H1 (cell line): ENCODE data around the gene NBEA. TPM values are rescaled to one million over a fixed set of nuclear protein-coding genes. Genes with fewer than 3 reads are reported as not detected.

ENCODE experiments used
- CTCF ChIA-PET: fragments of 300-600 bp; sonication (Branson Sonifier 250); formaldehyde crosslinking; loops from one replicate; lab custom pipeline; 2021; ENCODE audit not compliant: partially characterized antibody; lab: Charles Lee
- POLR2A ChIA-PET: fragments of 300-600 bp; sonication (Branson Sonifier 250); formaldehyde crosslinking; loops from one replicate; lab custom pipeline; 2021; ENCODE audit warnings: inconsistent platforms; ENCODE audit not compliant: partially characterized antibody; lab: Charles Lee
- DNase-seq, 2 experiments: peaks; one replicate each; pipeline versions ENCODE4 v3.0.0 to v3.0.0-alpha.2; 2010 to 2022; ENCODE audit warnings: low spot score in 2 of 2, low read depth in 1 of 2, mixed read lengths in 1 of 2
- FAIRE-seq: peaks from 2 replicates; lab custom pipeline; 2011; peaks lifted over from hg19 to GRCh38; lab: Jason Lieb, UNC
- H2AFZ ChIP-seq: 2 replicates; pipeline ENCODE4 v1.8.1; 2012; ENCODE audit warnings: low read length, inconsistent platforms
- H2AK5ac ChIP-seq: 2 replicates; pipeline ENCODE4 v1.6.1; 2013; ENCODE audit warnings: low read depth, low read length
- H2BK120ac ChIP-seq: replicated peaks from 2 replicates; pipeline ENCODE3; 2013; ENCODE audit warnings: low read depth, low read length, inconsistent platforms
- H2BK12ac ChIP-seq: 2 replicates; pipeline ENCODE4 v1.6.1; 2013; ENCODE audit warnings: low read depth, low read length
- H2BK15ac ChIP-seq: 2 replicates; pipeline ENCODE4 v1.6.1; 2013; ENCODE audit warnings: low read length
- H2BK20ac ChIP-seq: 2 replicates; pipeline ENCODE4 v1.6.1; 2013; ENCODE audit warnings: low read length
- H2BK5ac ChIP-seq: 2 replicates; pipeline ENCODE4 v1.6.1; 2013; ENCODE audit warnings: low read depth, low read length
- H3K14ac ChIP-seq: 2 replicates; pipeline ENCODE4 v1.6.1; 2013; ENCODE audit warnings: inconsistent platforms; ENCODE audit not compliant: insufficient read length
- H3K18ac ChIP-seq: 2 replicates; pipeline ENCODE4 v1.6.1; 2013; ENCODE audit warnings: low read length; ENCODE audit errors: extremely low read depth
- H3K23ac ChIP-seq: 2 replicates; pipeline ENCODE4 v1.6.1; 2013; ENCODE audit warnings: inconsistent platforms; ENCODE audit not compliant: insufficient read length
- H3K23me2 ChIP-seq: 2 replicates; pipeline ENCODE4 v1.6.1; 2013; ENCODE audit warnings: low read depth, low read length
- H3K27ac ChIP-seq: 2 replicates; pipeline ENCODE4 v1.6.1; 2011; ENCODE audit warnings: low read depth, low read length, inconsistent platforms
- H3K27me3 ChIP-seq, 4 experiments: replicated peaks in 1 of 4; 1 replicate in 1 of 4; 2 replicates in 3 of 4; pipeline versions ENCODE4 v1.6.1 to v1.8.1; 2011 to 2013; ENCODE audit warnings: low read length in 3 of 4, mild to moderate bottlenecking in 3 of 4, inconsistent platforms in 2 of 4, mixed read lengths in 2 of 4, moderate library complexity in 1 of 4; ENCODE audit not compliant: control insufficient read depth in 3 of 4, insufficient read depth in 3 of 4; ENCODE audit errors: extremely low read depth in 1 of 4
- H3K36me3 ChIP-seq, 4 experiments: 2 replicates each; pipeline versions ENCODE4 v1.6.1 to v1.8.1; 2011 to 2013; ENCODE audit warnings: mild to moderate bottlenecking in 4 of 4, low read length in 3 of 4, moderate library complexity in 2 of 4, control low read depth in 1 of 4, inconsistent platforms in 1 of 4; ENCODE audit not compliant: insufficient read depth in 4 of 4, control insufficient read depth in 2 of 4
- H3K4ac ChIP-seq: replicated peaks from 2 replicates; pipeline ENCODE3; 2013; ENCODE audit warnings: low read length, low read depth, mixed read lengths, inconsistent platforms; ENCODE audit not compliant: insufficient read length
- H3K4me1 ChIP-seq, 4 experiments: replicated peaks in 1 of 4; 1 replicate in 1 of 4; 2 replicates in 3 of 4; pipeline versions ENCODE4 v1.6.1 to v1.8.1; 2011 to 2013; ENCODE audit warnings: low read length in 3 of 4, inconsistent platforms in 2 of 4, mixed read lengths in 1 of 4; ENCODE audit not compliant: insufficient read depth in 4 of 4, control insufficient read depth in 3 of 4
- H3K4me2 ChIP-seq, 2 experiments: 2 replicates each; pipeline versions ENCODE4 v1.6.1 to v1.8.1; 2011 to 2013; ENCODE audit warnings: low read depth in 2 of 2, low read length in 2 of 2, control low read depth in 1 of 2, inconsistent platforms in 1 of 2, mild to moderate bottlenecking in 1 of 2; ENCODE audit not compliant: insufficient read depth in 1 of 2
- H3K4me3 ChIP-seq, 4 experiments: fragments of 200-600, 300-600 bp in 1 of 4; sonication (generic), shearing (Covaris generic), sonication (Bioruptor Twin) in 1 of 4; 2 replicates each; pipeline versions ENCODE4 v1.5.1 to v1.8.1; 2011 to 2016; ENCODE audit warnings: low read length in 4 of 4, low read depth in 3 of 4, control low read depth in 2 of 4, inconsistent platforms in 2 of 4, mild to moderate bottlenecking in 2 of 4, mixed read lengths in 1 of 4, moderate library complexity in 1 of 4; ENCODE audit not compliant: insufficient read depth in 2 of 4; ENCODE audit errors: extremely low read depth in 1 of 4
- H3K56ac ChIP-seq: replicated peaks from 2 replicates; pipeline ENCODE3; 2013; ENCODE audit warnings: low read depth, mild to moderate bottlenecking, mixed read lengths, low read length, inconsistent platforms; ENCODE audit not compliant: insufficient read length
- H3K79me1 ChIP-seq: 2 replicates; pipeline ENCODE4 v1.6.1; 2013; ENCODE audit warnings: low read depth, low read length, control low read depth
- H3K79me2 ChIP-seq, 2 experiments: 2 replicates each; pipeline versions ENCODE4 v1.6.1 to v1.8.1; 2012 to 2013; ENCODE audit warnings: low read length in 2 of 2, mild to moderate bottlenecking in 2 of 2, inconsistent platforms in 1 of 2; ENCODE audit not compliant: insufficient read depth in 2 of 2, control insufficient read depth in 1 of 2
- H3K9ac ChIP-seq, 4 experiments: replicated peaks in 1 of 4; 1 replicate in 1 of 4; 2 replicates in 3 of 4; pipeline versions ENCODE4 v1.6.1 to v1.8.1; 2011 to 2013; ENCODE audit warnings: low read depth in 3 of 4, low read length in 3 of 4, control low read depth in 2 of 4, mild to moderate bottlenecking in 2 of 4, moderate library complexity in 2 of 4, inconsistent platforms in 1 of 4; ENCODE audit errors: extremely low read depth in 1 of 4
- H3K9me3 ChIP-seq, 2 experiments: 2 replicates each; pipeline versions ENCODE4 v1.6.1 to v1.8.1; 2012 to 2013; ENCODE audit warnings: mild to moderate bottlenecking in 2 of 2, moderate library complexity in 2 of 2, control low read depth in 1 of 2, inconsistent platforms in 1 of 2, low read depth in 1 of 2, low read length in 1 of 2, mixed read lengths in 1 of 2; ENCODE audit not compliant: insufficient read depth in 2 of 2
- H4K20me1 ChIP-seq, 2 experiments: replicated peaks in 1 of 2; 2 replicates each; pipeline versions ENCODE3 to v1.8.1; 2011 to 2013; ENCODE audit warnings: inconsistent platforms in 2 of 2, low read length in 2 of 2, mild to moderate bottlenecking in 1 of 2; ENCODE audit not compliant: insufficient read depth in 2 of 2, control insufficient read depth in 1 of 2
- H4K5ac ChIP-seq: 2 replicates; pipeline ENCODE4 v1.6.1; 2013; ENCODE audit warnings: low read length, low read depth, mixed read lengths, inconsistent platforms; ENCODE audit not compliant: insufficient read length
- H4K8ac ChIP-seq: 2 replicates; pipeline ENCODE4 v1.8.0; 2013; ENCODE audit warnings: mild to moderate bottlenecking, moderate library complexity, low read length, inconsistent platforms; ENCODE audit not compliant: insufficient read depth; ENCODE audit errors: extremely low read depth
- H4K91ac ChIP-seq: replicated peaks from 2 replicates; pipeline ENCODE3; 2013; ENCODE audit warnings: low read length, mixed read lengths, inconsistent platforms; ENCODE audit not compliant: insufficient read length
- BRCA1 ChIP-seq: IDR thresholded peaks from 2 replicates; pipeline ENCODE4 v1.6.1; 2012; ENCODE audit warnings: low read depth, low read length, improper control_type of control experiment
- CTCF ChIP-seq, 3 experiments: IDR thresholded peaks; 1 replicate in 2 of 3; 2 replicates in 1 of 3; pipeline versions ENCODE4 v1.5.1 to v1.6.1; 2011; ENCODE audit warnings: low read length in 3 of 3, mild to moderate bottlenecking in 3 of 3, inconsistent platforms in 2 of 3, low read depth in 1 of 3, moderate library complexity in 1 of 3; ENCODE audit not compliant: insufficient read depth in 1 of 3; ENCODE audit errors: control extremely low read depth in 1 of 3
- EZH2 ChIP-seq: fragments of 200-600 bp; sonication (generic); IDR thresholded peaks from 2 replicates; pipeline ENCODE4 v1.7.1; 2012; ENCODE audit warnings: low read depth, mild to moderate bottlenecking, moderate library complexity, low read length, inconsistent platforms; ENCODE audit not compliant: severe bottlenecking
- KDM1A ChIP-seq: fragments of 200-600, 300-600 bp; sonication (generic); IDR thresholded peaks from 2 replicates; pipeline ENCODE4 v1.7.1; 2016; ENCODE audit warnings: mild to moderate bottlenecking, low read length, borderline replicate concordance
- MAFK ChIP-seq: IDR thresholded peaks from 2 replicates; pipeline ENCODE4 v1.6.1; 2012; ENCODE audit warnings: low read depth, mild to moderate bottlenecking, improper control_type of control experiment, low read length
- POU5F1 ChIP-seq: IDR thresholded peaks from 2 replicates; pipeline ENCODE4 v1.6.1; 2011; ENCODE audit warnings: low read depth, mild to moderate bottlenecking, low read length, moderate library complexity
- SAP30 ChIP-seq: fragments of 300-600 bp; sonication (generic); IDR thresholded peaks from 2 replicates; pipeline ENCODE4 v1.7.1; 2012; ENCODE audit warnings: low read length, moderate library complexity, mild to moderate bottlenecking, inconsistent platforms; ENCODE audit not compliant: insufficient read depth, insufficient replicate concordance
- SRF ChIP-seq: IDR thresholded peaks from 2 replicates; pipeline ENCODE4 v1.6.1; 2011; ENCODE audit warnings: mild to moderate bottlenecking, low read depth, low read length, moderate library complexity
- WGBS, 2 experiments: shearing (Covaris generic) in 1 of 2; methylation state at CpG; one replicate each; pipeline versions ENCODE4 v1.1.6 to v1.1.7; 2013 to 2015; ENCODE audit warnings: low lambda C conversion rate in 2 of 2, mixed read lengths in 2 of 2, inconsistent platforms in 1 of 2, low coverage in 1 of 2, missing lambda C conversion rate in 1 of 2; ENCODE audit not compliant: insufficient replicate concordance in 2 of 2, insufficient coverage in 1 of 2, insufficient read length in 1 of 2; ENCODE audit errors: extremely low coverage in 1 of 2, missing lambda C conversion rate in 1 of 2; 5-methylcytosine and 5-hydroxymethylcytosine counted together
- polyA plus RNA-seq, 7 experiments: library from polyadenylated mRNA; depleted of rRNA in 3 of 7; stranded (reverse) in 5 of 7; unstranded in 2 of 7; fragments of >200 nt in 5 of 7; fragments of 200-250 nt in 2 of 7; gene quantifications; 1 replicate in 5 of 7; 2 replicates in 1 of 7; 4 replicates in 1 of 7; pipeline versions ENCODE4 v1.2.1 to v1.2.3, GENCODE V29; 2011 to 2013; ENCODE audit warnings: missing spikeins in 2 of 7, mixed read lengths in 2 of 7
- total RNA-seq: library from RNA; stranded (reverse); fragmentation: NEBNext Ultra II Directional; extraction: Animal tissue kit (Norgen Biotek cat#: 25700); gene quantifications from 2 replicates; pipeline ENCODE4 v1.2.1, GENCODE V29; 2021

The NBEA gene
- total and polyA plus RNA-seq, 2 of the 8 experiments (the other 6 are each of a cell fraction or from before 2014, with no cell fraction given), result 14.2 to 21.5 TPM

DNA sequence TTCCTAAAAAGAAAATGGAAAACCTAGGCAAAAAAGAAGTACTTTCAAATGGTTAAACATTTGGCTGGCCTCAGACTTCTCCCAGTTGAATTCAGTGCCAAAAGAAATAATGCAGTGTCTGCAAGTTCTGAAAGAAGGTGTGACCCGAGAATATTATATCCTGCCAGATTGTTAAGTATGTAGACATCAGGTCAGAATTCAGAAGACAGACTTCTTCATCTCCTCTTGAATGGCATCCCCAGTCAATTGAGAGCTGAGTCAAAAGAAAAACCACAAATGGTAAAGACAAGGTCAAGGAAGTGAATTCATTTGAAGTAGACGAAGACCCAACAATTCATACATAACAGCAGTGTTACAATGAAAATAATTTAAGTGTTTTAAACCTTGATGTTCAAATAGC lies 194.5 kb downstream of the NBEA start:
- no peak for TF ChIP-seq MAFK
- TF ChIP-seq BRCA1, result no peak
- TF ChIP-seq EZH2, result no peak
- TF ChIP-seq POU5F1, result no peak
- TF ChIP-seq KDM1A, result no peak
- no peak for TF ChIP-seq SAP30
- no peak for TF ChIP-seq CTCF (IDR thresholded peaks at IDR 0.05; ENCODE audit: control extremely low read depth in 1 of 3, insufficient read depth in 1 of 3, low read depth in 1 of 3, low read length in 3 of 3)
- TF ChIP-seq SRF, result no peak
- Histone ChIP-seq H3K9ac (no peak overlapping the region), H3K4me3 (no peak overlapping the region), H3K4me2 (no peak overlapping the region), H3K18ac (no peak overlapping the region), H3K23me2 (no peaks in the 10 kb centered on the region), H2AFZ (no peak overlapping the region), H2BK12ac (no peak overlapping the region), H3K79me2 (no peaks in the 10 kb centered on the region), H2BK15ac (no peak overlapping the region), H3K9me3 (no peaks in the 10 kb centered on the region), H2BK5ac (no peak overlapping the region), H3K79me1 (no peaks in the 10 kb centered on the region), H3K27ac (no peak overlapping the region), H4K20me1 (no peaks in the 10 kb centered on the region), H3K36me3 (no peaks in the 10 kb centered on the region), H2AK5ac (no peak overlapping the region), H2BK20ac (no peak overlapping the region), H3K56ac (no peak overlapping the region), H3K14ac (no peak overlapping the region), H4K8ac (no peak overlapping the region), H4K5ac (no peak overlapping the region), H3K23ac (no peak overlapping the region), H3K4ac (no peak overlapping the region), H3K4me1 (no peaks in the 10 kb centered on the region), H3K27me3 (no peaks in the 10 kb centered on the region), H2BK120ac (no peak overlapping the region), H4K91ac (no peak overlapping the region)
- DNase-seq (no peak), FAIRE-seq (no peak)
- CTCF ChIA-PET, result no interaction called here
- WGBS, 2 experiments, result 92% methylated on average over 2 of the region's 2 CpGs; no CpG with 5 or more reads in 1 of the 2 experiments
- POLR2A ChIA-PET, result no interaction called here
